Prostate gland (tissue), 2 donors: ENCODE measurements around the gene CASP3.

Source experiments
- POLR2A ChIP-seq: fragments of 450-650 bp; IDR thresholded peaks from one replicate; pipeline ENCODE4 v1.6.1; 2016; ENCODE audit warnings: antibody characterized with exemption, mild to moderate bottlenecking
- POLR2AphosphoS5 ChIP-seq: sonication (generic); formaldehyde crosslinking; IDR thresholded peaks from one replicate; pipeline ENCODE4 v1.6.1; 2017; ENCODE audit warnings: antibody characterized with exemption
- TF ChIP-seq, protein P1 (sequence below), 4 experiments: fragments of 200-600 bp in 2 of 4; fragments of 450-650 bp in 2 of 4; sonication (generic) in 2 of 4; IDR thresholded peaks; 1 replicate in 3 of 4; 2 replicates in 1 of 4; pipeline ENCODE4 v1.5.1; 2016 to 2019; ENCODE audit warnings: antibody characterized with exemption in 4 of 4, mild to moderate bottlenecking in 2 of 4, moderate library complexity in 2 of 4

DNA sequence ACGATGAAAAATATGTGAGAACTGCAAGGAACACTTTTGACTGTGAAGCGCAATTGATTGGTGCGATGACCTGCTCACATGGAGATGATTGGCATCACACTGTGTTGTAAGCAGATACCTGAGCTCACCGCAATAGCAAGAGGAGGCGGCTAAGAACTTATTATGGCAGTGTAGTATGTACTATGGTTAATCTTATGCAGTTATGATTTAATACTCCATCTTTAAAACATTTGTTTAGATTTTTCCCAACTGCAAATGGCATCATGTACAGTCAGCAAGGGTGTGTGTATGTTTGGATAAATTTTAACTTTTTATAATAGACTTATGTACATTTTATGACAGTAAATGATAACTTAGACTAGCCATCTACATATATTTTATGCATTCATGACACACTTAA, 25.8 kb upstream of the CASP3 start:
- no peak for TF ChIP-seq POLR2A
- no peak for TF ChIP-seq POLR2AphosphoS5
- TF ChIP-seq, protein P1, sequence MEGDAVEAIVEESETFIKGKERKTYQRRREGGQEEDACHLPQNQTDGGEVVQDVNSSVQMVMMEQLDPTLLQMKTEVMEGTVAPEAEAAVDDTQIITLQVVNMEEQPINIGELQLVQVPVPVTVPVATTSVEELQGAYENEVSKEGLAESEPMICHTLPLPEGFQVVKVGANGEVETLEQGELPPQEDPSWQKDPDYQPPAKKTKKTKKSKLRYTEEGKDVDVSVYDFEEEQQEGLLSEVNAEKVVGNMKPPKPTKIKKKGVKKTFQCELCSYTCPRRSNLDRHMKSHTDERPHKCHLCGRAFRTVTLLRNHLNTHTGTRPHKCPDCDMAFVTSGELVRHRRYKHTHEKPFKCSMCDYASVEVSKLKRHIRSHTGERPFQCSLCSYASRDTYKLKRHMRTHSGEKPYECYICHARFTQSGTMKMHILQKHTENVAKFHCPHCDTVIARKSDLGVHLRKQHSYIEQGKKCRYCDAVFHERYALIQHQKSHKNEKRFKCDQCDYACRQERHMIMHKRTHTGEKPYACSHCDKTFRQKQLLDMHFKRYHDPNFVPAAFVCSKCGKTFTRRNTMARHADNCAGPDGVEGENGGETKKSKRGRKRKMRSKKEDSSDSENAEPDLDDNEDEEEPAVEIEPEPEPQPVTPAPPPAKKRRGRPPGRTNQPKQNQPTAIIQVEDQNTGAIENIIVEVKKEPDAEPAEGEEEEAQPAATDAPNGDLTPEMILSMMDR (IDR thresholded peaks at IDR 0.05), result no peak
